ENCODE measurements around the gene ZNF276. TPM values are rescaled to one million over a fixed set of nuclear protein-coding genes. Genes with fewer than 3 reads are reported as not detected.
A peak's percentile ranks its signal among the peaks of the same experiment; 100 is the strongest.

ZNF276 gene
- total RNA-seq, 1 experiment from 2014 or later: 18.6 TPM

DNA sequence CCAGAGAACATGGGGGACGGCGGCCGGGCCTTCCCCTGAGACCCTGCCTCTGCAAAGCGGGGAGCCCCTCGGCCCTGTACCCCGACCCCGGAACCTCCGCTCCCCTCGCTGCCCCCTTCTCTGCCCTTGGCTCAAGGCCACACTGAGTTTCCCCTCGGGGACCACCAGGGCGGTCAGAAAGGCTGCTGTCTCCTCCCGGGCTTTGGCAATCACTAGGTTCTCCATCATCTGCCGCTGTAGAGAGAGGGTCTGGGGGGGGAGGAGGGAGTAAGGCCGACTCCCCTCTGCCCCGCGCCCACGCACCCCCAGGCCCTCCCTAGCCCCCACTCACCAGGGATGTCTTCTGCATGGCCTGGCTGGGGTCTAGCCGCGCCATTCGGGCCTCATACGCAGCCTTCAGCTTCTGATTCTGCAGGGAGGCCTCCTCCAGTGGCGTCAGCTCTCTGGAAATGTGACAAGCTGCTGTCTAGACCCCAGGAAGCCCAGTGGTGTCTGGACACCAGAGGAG lies 9.0 kb upstream of the ZNF276 start:
- Histone ChIP-seq H3K27ac (ENCODE audit: insufficient read length, low read depth, low read length) (no peak overlapping the region), H3K14ac (ENCODE audit: insufficient read depth, low read length) (peak overlapping the region; percentile 92), H2BK5ac (ENCODE audit: insufficient read length, low read length) (no peak overlapping the region), H2BK15ac (ENCODE audit: low read depth, low read length) (no peak overlapping the region; the same call in 1 of the 2 replicates), H3K27me3 (ENCODE audit: insufficient read depth, low read length) (no peaks in the 10 kb centered on the region; the same call in 1 of the 2 replicates), H3K18ac (ENCODE audit: insufficient read length, low read depth, low read length) (peak overlapping the region; percentile 67), H4K20me1 (ENCODE audit: control insufficient read depth, insufficient read depth, insufficient read length) (no peaks in the 10 kb centered on the region), H4K8ac (replicated peaks; ENCODE audit: insufficient read length, low read depth, low read length) (no peak overlapping the region), H2BK20ac (ENCODE audit: low read depth, low read length, poor library complexity, severe bottlenecking) (no peak overlapping the region), H3K23ac (ENCODE audit: insufficient read length, low read depth, low read length) (no peak overlapping the region), H4K5ac (ENCODE audit: insufficient read length, low read depth, low read length) (no peak overlapping the region), H3K4me2 (ENCODE audit: insufficient read depth, insufficient read length, low read length) (peak overlapping the region; percentile 52), H2AK5ac (ENCODE audit: insufficient read length, low read length) (no peak overlapping the region), H3K23me2 (ENCODE audit: insufficient read length, low read depth, low read length, poor library complexity, severe bottlenecking) (peaks cover 11% of the 10 kb centered on the region), H3K9me3 (ENCODE audit: control insufficient read depth, low read depth, low read length) (no peaks in the 10 kb centered on the region), H2BK120ac (ENCODE audit: low read depth, low read length, poor library complexity, severe bottlenecking) (no peak overlapping the region), H3K56ac (ENCODE audit: insufficient read length, low read depth, low read length) (no peak overlapping the region), H2BK12ac (ENCODE audit: insufficient read length, low read depth, low read length) (no peak overlapping the region), H3K9ac (ENCODE audit: extremely low read depth, insufficient read length, low read length) (peak overlapping the region; percentile 47), H2AFZ (ENCODE audit: low read length) (no peak overlapping the region), H3K79me2 (ENCODE audit: insufficient read depth, low read length) (no peaks in the 10 kb centered on the region), H4K91ac (ENCODE audit: insufficient read length, low read depth, low read length) (no peak overlapping the region), H3K4ac (ENCODE audit: low read depth, low read length) (no peak overlapping the region; the same call in 1 of the 2 replicates), H3K4me1 (ENCODE audit: insufficient read depth, low read length) (no peaks in the 10 kb centered on the region), H3T11ph (ENCODE audit: low read length) (no peak overlapping the region), H3K79me1 (ENCODE audit: insufficient read depth, low read depth, low read length, poor library complexity, severe bottlenecking) (no peaks in the 10 kb centered on the region)
- DNase-seq: no peak
- no CpG with 5 or more reads among the region's 22 CpGs for WGBS (ENCODE audit: extremely low coverage, insufficient read length, low lambda C conversion rate)
- Mint-ChIP-seq H3K9me3 (no peaks in the 10 kb centered on the region; a peak in 1 of 5 replicates), H3K4me1 (peaks cover 11 to 14% of the 10 kb centered on the region in 2 experiments), H3K36me3 (ENCODE audit: insufficient read depth in 1 of 3, low read depth in 3 of 3) (peaks cover 15 to 36% (median 21%) of the 10 kb centered on the region in 3 experiments; a peak in 6 of 7 replicates), H3K27me3 (ENCODE audit: low read depth) (peaks cover 21% of the 10 kb centered on the region), H3K4me3 (peak overlapping the region; percentile 82 to 86), H3K27ac (no peak overlapping the region; a peak in 1 of 7 replicates)
- TF ChIP-seq, protein P1, sequence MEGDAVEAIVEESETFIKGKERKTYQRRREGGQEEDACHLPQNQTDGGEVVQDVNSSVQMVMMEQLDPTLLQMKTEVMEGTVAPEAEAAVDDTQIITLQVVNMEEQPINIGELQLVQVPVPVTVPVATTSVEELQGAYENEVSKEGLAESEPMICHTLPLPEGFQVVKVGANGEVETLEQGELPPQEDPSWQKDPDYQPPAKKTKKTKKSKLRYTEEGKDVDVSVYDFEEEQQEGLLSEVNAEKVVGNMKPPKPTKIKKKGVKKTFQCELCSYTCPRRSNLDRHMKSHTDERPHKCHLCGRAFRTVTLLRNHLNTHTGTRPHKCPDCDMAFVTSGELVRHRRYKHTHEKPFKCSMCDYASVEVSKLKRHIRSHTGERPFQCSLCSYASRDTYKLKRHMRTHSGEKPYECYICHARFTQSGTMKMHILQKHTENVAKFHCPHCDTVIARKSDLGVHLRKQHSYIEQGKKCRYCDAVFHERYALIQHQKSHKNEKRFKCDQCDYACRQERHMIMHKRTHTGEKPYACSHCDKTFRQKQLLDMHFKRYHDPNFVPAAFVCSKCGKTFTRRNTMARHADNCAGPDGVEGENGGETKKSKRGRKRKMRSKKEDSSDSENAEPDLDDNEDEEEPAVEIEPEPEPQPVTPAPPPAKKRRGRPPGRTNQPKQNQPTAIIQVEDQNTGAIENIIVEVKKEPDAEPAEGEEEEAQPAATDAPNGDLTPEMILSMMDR (conservative IDR thresholded peaks at IDR 0.05): no peak

All from H9 (cell line).